ENCODE measurements around the gene MAP2K5.

The MAP2K5 gene

DNA sequence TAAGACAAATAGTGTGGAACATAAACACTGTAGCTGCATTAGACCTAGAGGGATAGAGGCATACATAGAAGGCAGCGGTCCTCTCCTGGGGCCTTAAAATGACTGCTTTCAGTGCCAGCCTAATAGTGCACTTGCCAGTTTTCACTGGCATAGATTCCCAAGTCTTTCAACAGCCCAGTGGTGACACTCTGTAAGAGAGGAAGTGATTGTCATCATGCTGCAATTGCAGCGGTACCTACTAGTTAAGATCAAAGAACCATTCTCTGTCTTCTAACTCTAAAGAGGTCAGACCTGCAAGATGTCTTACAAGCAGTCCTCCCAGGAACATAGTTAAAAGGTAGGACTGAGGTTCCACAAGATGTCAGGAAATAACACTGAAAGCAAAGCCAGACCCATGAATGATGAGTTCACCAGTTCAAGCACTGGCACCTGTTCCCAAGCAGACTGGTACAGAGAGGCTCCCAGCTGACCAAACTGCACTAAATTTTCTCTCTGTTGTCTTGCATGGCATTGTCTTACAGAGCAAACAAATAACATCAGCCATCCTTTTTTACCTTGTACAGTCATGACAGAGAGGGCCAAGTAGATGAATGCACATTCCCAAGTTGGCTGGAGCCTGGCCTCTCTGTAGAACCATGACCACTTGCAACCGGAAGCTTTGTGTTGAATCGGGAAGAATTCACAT is 182.3 kb downstream of the MAP2K5 start:
- Histone ChIP-seq H3K9ac (ENCODE audit: low read depth in 1 of 2, low read length in 2 of 2) (no peak overlapping the region), H3K4me3 (ENCODE audit: low read depth in 1 of 2, low read length in 2 of 2) (no peak overlapping the region), H3K36me3 (ENCODE audit: control insufficient read depth in 1 of 2, insufficient read depth in 2 of 2, low read length in 2 of 2) (no peaks in the 10 kb centered on the region), H3K27ac (ENCODE audit: low read depth, low read length) (no peak overlapping the region), H3K27me3 (ENCODE audit: control insufficient read depth in 1 of 2, insufficient read depth in 2 of 2, low read length in 2 of 2) (no peaks in the 10 kb centered on the region), H3K4me1 (ENCODE audit: control insufficient read depth in 1 of 2, insufficient read depth in 2 of 2, low read length in 2 of 2) (peaks cover 6 to 13% of the 10 kb centered on the region in 2 donors), H3K9me3 (ENCODE audit: control insufficient read depth in 1 of 2, low read length in 2 of 2) (no peaks in the 10 kb centered on the region)

DNA sequence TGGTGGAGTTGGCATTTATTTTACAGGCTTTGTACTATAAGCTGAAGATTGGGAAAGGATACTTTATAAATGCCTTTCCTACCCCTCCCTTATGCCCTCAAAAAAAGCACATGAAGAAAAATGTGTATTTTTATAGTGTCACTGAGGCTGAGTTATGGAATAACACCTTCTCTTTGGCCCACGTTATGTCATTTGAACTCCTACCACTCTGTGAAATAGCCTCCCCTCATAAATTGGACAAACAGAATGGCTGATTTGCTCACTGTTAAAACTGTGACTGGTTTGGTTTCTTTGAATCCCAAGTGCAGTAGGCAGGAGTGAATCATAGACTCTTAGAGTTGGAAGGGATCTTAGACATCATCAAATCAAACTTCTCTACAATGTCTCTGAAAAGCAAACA is 187.6 kb downstream of the MAP2K5 start:
- H3K36me3 ChIP-seq (ENCODE audit: control insufficient read depth in 1 of 2, insufficient read depth in 2 of 2, low read length in 2 of 2): no peaks in the 10 kb centered on the region
- no peaks in the 10 kb centered on the region for H3K4me1 ChIP-seq (ENCODE audit: control insufficient read depth in 1 of 2, insufficient read depth in 2 of 2, low read length in 2 of 2)
- H3K4me3 ChIP-seq (ENCODE audit: low read depth in 1 of 2, low read length in 2 of 2): no peak overlapping the region
- no peak overlapping the region for H3K27ac ChIP-seq (ENCODE audit: low read depth, low read length)
- H3K9me3 ChIP-seq (ENCODE audit: control insufficient read depth in 1 of 2, low read length in 2 of 2): no peaks in the 10 kb centered on the region
- no peaks in the 10 kb centered on the region for H3K27me3 ChIP-seq (ENCODE audit: control insufficient read depth in 1 of 2, insufficient read depth in 2 of 2, low read length in 2 of 2)
- no peak overlapping the region for H3K9ac ChIP-seq (ENCODE audit: low read depth in 1 of 2, low read length in 2 of 2)

DNA sequence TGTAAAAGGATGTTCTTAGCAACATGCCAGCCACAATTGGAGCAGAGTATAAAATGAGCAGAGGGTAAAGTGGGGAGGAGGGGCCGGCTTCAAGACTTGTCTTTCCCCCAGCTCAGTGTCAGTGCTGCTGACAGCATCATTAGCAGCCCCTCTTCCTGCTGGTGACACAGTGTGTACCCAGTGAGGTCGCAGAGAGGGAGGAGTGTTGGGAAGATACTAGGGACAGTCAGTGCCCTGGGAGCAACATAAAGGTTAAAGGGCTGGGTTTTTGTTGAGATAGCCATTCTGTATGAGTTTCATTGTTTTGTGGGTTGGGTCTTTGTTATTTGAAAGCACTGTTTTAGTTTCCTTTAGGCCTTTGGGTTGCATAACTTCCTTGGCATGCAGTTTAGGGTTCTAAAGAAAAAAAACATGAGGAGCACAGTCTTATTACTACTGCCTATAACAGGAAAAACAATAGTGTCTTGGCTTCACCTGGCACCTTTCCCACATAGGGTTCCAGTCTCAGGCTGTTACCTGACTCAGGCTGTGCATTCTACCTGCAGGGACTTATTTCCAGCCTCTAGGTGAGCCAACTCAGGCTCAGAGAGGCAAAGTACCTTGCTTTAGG is 188.7 kb downstream of the MAP2K5 start:
- Histone ChIP-seq H3K9me3 (ENCODE audit: control insufficient read depth in 1 of 2, low read length in 2 of 2) (no peaks in the 10 kb centered on the region), H3K36me3 (ENCODE audit: control insufficient read depth in 1 of 2, insufficient read depth in 2 of 2, low read length in 2 of 2) (no peaks in the 10 kb centered on the region), H3K27ac (ENCODE audit: low read depth, low read length) (no peak overlapping the region), H3K27me3 (ENCODE audit: control insufficient read depth in 1 of 2, insufficient read depth in 2 of 2, low read length in 2 of 2) (no peaks in the 10 kb centered on the region), H3K4me3 (ENCODE audit: low read depth in 1 of 2, low read length in 2 of 2) (no peak overlapping the region), H3K9ac (ENCODE audit: low read depth in 1 of 2, low read length in 2 of 2) (no peak overlapping the region), H3K4me1 (ENCODE audit: control insufficient read depth in 1 of 2, insufficient read depth in 2 of 2, low read length in 2 of 2) (no peaks in the 10 kb centered on the region)

DNA sequence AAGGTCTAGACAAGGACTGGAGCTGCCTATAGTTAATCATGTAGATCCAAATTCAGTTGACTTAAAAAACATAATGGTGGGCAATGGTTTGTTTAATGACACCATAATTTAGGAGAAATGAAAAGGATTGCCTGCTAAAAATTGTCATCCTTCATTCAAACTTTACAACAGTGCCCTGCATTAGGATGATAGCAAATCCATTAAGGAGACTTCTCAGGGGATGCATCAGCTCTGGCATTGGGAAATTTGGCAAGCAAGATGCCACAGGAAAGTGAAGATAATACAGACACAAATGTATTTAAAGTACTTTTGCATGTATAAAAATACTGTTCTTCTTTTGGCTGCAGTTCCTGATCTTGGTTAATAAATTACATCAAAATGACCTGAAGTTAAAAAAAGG is 189.7 kb downstream of the MAP2K5 start:
- Histone ChIP-seq H3K36me3 (ENCODE audit: control insufficient read depth in 1 of 2, insufficient read depth in 2 of 2, low read length in 2 of 2) (no peaks in the 10 kb centered on the region), H3K4me3 (ENCODE audit: low read depth in 1 of 2, low read length in 2 of 2) (no peak overlapping the region), H3K27me3 (ENCODE audit: control insufficient read depth in 1 of 2, insufficient read depth in 2 of 2, low read length in 2 of 2) (no peaks in the 10 kb centered on the region), H3K27ac (ENCODE audit: low read depth, low read length) (no peak overlapping the region), H3K4me1 (ENCODE audit: control insufficient read depth in 1 of 2, insufficient read depth in 2 of 2, low read length in 2 of 2) (no peaks in the 10 kb centered on the region), H3K9ac (ENCODE audit: low read depth in 1 of 2, low read length in 2 of 2) (no peak overlapping the region), H3K9me3 (ENCODE audit: control insufficient read depth in 1 of 2, low read length in 2 of 2) (no peaks in the 10 kb centered on the region)

DNA sequence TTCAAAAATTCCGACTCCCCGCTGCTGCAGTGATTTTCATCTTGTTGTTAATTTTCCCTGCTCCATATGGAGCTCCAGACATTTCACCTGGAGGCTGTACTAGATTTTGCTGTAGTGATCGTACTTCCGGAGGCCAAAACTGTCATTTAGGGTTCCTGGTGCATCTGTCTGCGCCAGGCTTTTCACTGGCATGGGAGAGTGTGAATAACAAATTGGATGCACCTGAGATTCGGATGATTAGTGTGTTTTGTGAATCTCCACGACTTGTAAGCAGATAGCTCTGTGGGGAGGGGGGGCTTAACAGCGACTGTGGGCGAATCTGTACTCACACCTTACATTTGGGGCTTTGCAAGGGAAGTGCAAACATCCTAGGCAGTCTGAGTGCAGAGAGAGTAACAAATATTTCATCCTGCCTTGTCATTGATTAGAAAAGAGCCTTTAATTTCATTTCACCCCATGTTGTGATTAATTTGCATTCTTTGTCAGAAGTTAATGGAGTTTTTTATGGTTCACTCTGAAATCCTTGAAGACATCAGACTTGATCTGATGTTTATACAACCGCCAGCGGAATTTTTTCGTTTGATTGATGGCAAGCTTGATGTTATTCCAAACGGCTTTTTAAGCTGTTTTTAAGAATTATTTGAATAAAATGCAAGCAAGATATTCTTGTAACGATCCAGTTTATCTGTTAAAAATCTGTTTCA is 190.3 kb downstream of the MAP2K5 start:
- H3K27me3 ChIP-seq (ENCODE audit: control insufficient read depth in 1 of 2, insufficient read depth in 2 of 2, low read length in 2 of 2): no peaks in the 10 kb centered on the region
- no peaks in the 10 kb centered on the region for H3K36me3 ChIP-seq (ENCODE audit: control insufficient read depth in 1 of 2, insufficient read depth in 2 of 2, low read length in 2 of 2)
- H3K4me1 ChIP-seq (ENCODE audit: control insufficient read depth in 1 of 2, insufficient read depth in 2 of 2, low read length in 2 of 2): no peaks in the 10 kb centered on the region
- no peaks in the 10 kb centered on the region for H3K9me3 ChIP-seq (ENCODE audit: control insufficient read depth in 1 of 2, low read length in 2 of 2)
- no peak overlapping the region for H3K9ac ChIP-seq (ENCODE audit: low read depth in 1 of 2, low read length in 2 of 2)
- H3K4me3 ChIP-seq (ENCODE audit: low read depth in 1 of 2, low read length in 2 of 2): no peak overlapping the region
- H3K27ac ChIP-seq (ENCODE audit: low read depth, low read length): no peak overlapping the region

DNA sequence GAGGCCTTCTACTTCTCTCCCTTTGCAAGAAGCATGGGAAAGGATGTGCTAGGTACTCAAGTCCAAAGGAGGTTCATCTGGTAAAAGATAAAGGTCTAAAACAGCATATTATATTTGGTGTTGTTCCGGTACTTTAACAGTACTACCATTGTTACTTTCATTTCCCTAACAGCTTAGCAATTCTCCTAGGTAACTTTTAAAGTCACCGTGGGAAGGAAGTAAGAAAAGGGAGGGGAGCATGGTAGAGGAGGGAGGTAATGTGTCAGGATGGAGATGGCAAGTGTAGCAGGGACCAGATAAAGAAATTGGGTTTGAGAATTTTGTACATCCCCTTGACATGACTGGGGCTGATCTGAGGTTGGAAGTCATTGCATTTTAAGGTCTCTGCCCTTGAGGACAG is 193.4 kb downstream of the MAP2K5 start:
- no peaks in the 10 kb centered on the region for H3K36me3 ChIP-seq (ENCODE audit: control insufficient read depth in 1 of 2, insufficient read depth in 2 of 2, low read length in 2 of 2)

DNA sequence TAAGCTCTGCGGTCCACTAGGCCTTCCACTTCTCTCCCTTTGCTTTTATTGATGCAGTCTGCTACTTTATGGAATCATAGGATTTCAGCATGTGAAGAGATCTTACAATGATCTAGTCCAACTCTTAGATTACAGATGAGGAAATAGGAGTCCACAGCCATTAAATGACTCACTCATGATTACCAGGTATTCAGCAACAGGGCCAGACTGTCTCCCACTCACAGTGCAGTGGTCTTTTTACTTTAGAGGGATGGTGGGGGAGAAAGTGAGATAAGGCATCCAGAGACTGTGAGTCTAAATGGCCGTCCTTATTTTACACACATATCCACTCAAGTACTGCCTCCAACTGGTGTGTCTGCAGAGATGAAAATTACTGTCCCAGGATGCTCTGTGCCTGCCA is 194.3 kb downstream of the MAP2K5 start:
- H3K9ac ChIP-seq (ENCODE audit: low read depth in 1 of 2, low read length in 2 of 2): no peak overlapping the region
- no peaks in the 10 kb centered on the region for H3K9me3 ChIP-seq (ENCODE audit: control insufficient read depth in 1 of 2, low read length in 2 of 2)
- no peak overlapping the region for H3K27ac ChIP-seq (ENCODE audit: low read depth, low read length)
- H3K36me3 ChIP-seq (ENCODE audit: control insufficient read depth in 1 of 2, insufficient read depth in 2 of 2, low read length in 2 of 2): no peaks in the 10 kb centered on the region
- no peak overlapping the region for H3K4me3 ChIP-seq (ENCODE audit: low read depth in 1 of 2, low read length in 2 of 2)
- H3K27me3 ChIP-seq (ENCODE audit: control insufficient read depth in 1 of 2, insufficient read depth in 2 of 2, low read length in 2 of 2): no peaks in the 10 kb centered on the region
- H3K4me1 ChIP-seq (ENCODE audit: control insufficient read depth in 1 of 2, insufficient read depth in 2 of 2, low read length in 2 of 2): no peaks in the 10 kb centered on the region

More for the DNA sequence above, 193.4 kb downstream of the MAP2K5 start:
- no peak overlapping the region for H3K4me3 ChIP-seq (ENCODE audit: low read depth in 1 of 2, low read length in 2 of 2)
- no peaks in the 10 kb centered on the region for H3K4me1 ChIP-seq (ENCODE audit: control insufficient read depth in 1 of 2, insufficient read depth in 2 of 2, low read length in 2 of 2)
- H3K9ac ChIP-seq (ENCODE audit: low read depth in 1 of 2, low read length in 2 of 2): no peak overlapping the region
- no peaks in the 10 kb centered on the region for H3K27me3 ChIP-seq (ENCODE audit: control insufficient read depth in 1 of 2, insufficient read depth in 2 of 2, low read length in 2 of 2)
- H3K27ac ChIP-seq (ENCODE audit: low read depth, low read length): no peak overlapping the region
- H3K9me3 ChIP-seq (ENCODE audit: control insufficient read depth in 1 of 2, low read length in 2 of 2): no peaks in the 10 kb centered on the region

DNA sequence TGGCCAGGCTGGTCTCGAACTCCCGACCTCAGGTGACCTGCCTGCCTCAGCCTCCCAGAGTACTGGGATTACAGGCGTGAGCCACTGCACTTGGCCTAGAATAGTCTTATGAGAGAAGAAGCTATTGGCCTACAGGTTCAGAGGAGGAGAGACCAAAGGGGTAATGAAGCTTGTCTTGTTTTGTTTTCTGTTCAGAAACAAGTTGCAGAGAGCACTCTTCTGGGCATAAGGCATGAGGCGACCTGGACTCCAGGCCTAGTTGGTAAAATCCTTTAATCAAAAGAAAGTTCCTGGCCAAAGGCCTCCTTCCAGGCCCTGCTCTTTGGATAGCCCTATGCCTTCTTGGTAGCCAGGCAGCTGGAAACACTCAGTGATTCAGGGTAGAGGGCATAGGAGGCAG is 195.6 kb downstream of the MAP2K5 start:
- no peaks in the 10 kb centered on the region for H3K9me3 ChIP-seq (ENCODE audit: control insufficient read depth in 1 of 2, low read length in 2 of 2)
- H3K4me1 ChIP-seq (ENCODE audit: control insufficient read depth in 1 of 2, insufficient read depth in 2 of 2, low read length in 2 of 2): no peaks in the 10 kb centered on the region
- no peak overlapping the region for H3K9ac ChIP-seq (ENCODE audit: low read depth in 1 of 2, low read length in 2 of 2)
- no peak overlapping the region for H3K4me3 ChIP-seq (ENCODE audit: low read depth in 1 of 2, low read length in 2 of 2)
- H3K36me3 ChIP-seq (ENCODE audit: control insufficient read depth in 1 of 2, insufficient read depth in 2 of 2, low read length in 2 of 2): no peaks in the 10 kb centered on the region
- H3K27ac ChIP-seq (ENCODE audit: low read depth, low read length): no peak overlapping the region
- H3K27me3 ChIP-seq (ENCODE audit: control insufficient read depth in 1 of 2, insufficient read depth in 2 of 2, low read length in 2 of 2): no peaks in the 10 kb centered on the region

DNA sequence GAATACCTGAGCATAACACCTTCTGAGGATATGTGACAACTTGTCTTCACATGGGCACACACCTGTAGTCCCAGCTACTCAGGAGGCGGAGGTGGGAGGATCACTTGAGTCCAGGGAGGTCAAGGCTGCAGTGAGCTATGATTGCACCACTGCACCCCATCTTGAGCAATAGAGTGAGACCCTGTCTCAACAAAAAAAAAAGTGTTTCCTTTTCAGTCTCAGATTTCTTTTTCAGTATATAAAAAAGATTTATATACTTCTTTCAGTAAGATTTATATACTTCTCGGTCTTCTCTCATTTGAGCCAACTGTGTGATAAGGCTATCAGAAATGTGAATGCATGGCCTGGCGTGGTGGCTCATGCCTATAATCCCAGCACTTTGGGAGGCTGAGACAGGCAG is 197.9 kb downstream of the MAP2K5 start:
- Histone ChIP-seq H3K36me3 (ENCODE audit: control insufficient read depth in 1 of 2, insufficient read depth in 2 of 2, low read length in 2 of 2) (no peaks in the 10 kb centered on the region), H3K9me3 (ENCODE audit: control insufficient read depth in 1 of 2, low read length in 2 of 2) (no peaks in the 10 kb centered on the region), H3K4me3 (ENCODE audit: low read depth in 1 of 2, low read length in 2 of 2) (no peak overlapping the region), H3K27ac (ENCODE audit: low read depth, low read length) (no peak overlapping the region), H3K9ac (ENCODE audit: low read depth in 1 of 2, low read length in 2 of 2) (no peak overlapping the region), H3K4me1 (ENCODE audit: control insufficient read depth in 1 of 2, insufficient read depth in 2 of 2, low read length in 2 of 2) (peaks cover 0 to 5% of the 10 kb centered on the region in 2 donors), H3K27me3 (ENCODE audit: control insufficient read depth in 1 of 2, insufficient read depth in 2 of 2, low read length in 2 of 2) (no peaks in the 10 kb centered on the region)

DNA sequence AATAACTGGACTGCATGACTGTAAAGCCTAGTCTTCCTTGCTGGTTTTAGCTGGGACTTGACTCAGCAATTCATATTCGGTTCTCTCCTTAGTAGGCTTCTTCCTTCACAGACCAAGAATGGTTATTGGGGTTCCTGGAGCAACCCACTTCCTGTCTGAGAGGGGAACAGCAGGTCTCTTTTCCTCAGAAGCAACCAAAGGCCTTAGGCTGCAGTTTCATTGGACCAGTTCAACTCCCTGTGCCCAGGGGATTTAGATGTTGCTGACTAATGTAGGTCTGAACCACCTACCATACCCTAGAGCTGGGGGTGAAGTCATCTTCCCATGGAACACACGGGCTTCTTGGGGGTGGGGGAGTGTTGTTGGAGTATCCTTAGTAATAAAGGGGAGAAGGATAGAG is 198.8 kb downstream of the MAP2K5 start:
- Histone ChIP-seq H3K9ac (ENCODE audit: low read depth in 1 of 2, low read length in 2 of 2) (no peak overlapping the region), H3K36me3 (ENCODE audit: control insufficient read depth in 1 of 2, insufficient read depth in 2 of 2, low read length in 2 of 2) (no peaks in the 10 kb centered on the region), H3K27me3 (ENCODE audit: control insufficient read depth in 1 of 2, insufficient read depth in 2 of 2, low read length in 2 of 2) (no peaks in the 10 kb centered on the region), H3K9me3 (ENCODE audit: control insufficient read depth in 1 of 2, low read length in 2 of 2) (no peaks in the 10 kb centered on the region), H3K4me1 (ENCODE audit: control insufficient read depth in 1 of 2, insufficient read depth in 2 of 2, low read length in 2 of 2) (peaks cover 0 to 5% of the 10 kb centered on the region in 2 donors), H3K4me3 (ENCODE audit: low read depth in 1 of 2, low read length in 2 of 2) (no peak overlapping the region), H3K27ac (ENCODE audit: low read depth, low read length) (no peak overlapping the region)

Data from duodenal mucosa (tissue), 2 donors.